ENCODE measurements around the gene SBF2.
"Not testable (repeated sequence)": the region's sequence is repeated elsewhere in the genome, so short reads cannot be mapped to it uniquely, and the experiment has no call there.

Gene SBF2

DNA sequence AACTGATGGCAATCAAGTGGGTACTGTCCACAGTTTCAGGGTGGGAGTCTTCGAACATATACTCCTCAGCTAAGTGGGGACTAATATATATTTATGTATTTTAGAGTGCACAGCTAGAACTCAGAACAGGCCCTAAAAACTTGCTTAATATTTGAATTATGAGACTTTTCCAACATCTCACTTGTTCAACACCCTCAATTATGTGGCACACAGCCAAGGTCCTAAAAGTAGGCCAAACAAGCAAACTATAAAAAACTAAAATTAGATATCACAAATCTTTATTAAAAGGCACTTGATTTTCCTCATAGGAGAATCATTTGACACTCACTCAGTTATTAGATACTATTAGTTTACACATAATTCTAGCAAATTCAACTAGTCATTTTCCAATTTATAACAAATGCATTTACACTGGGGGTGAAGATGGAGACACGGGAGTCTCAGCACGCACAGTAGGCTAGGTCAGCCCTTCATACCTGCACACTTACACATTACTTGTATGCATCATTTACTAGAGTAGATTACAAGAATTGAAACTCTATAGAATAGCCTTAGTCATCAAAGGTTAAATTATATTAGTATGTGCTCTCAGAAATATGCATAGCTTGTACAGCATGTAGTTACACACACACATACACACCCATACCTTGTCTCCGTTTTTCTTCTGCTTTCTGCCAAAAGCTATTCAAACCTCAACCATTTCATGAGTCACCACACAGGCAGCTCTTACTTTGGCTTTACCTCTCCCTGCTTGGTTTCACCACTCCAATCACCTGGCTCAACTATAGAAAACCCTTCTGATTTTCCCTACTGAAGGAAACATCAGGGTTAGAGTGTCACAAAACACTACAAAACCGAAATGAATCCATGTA, 171.5 kb downstream of the SBF2 start:
- DNase-seq (ENCODE audit: low read depth in 1 of 2, low spot score in 1 of 2): no peak

DNA sequence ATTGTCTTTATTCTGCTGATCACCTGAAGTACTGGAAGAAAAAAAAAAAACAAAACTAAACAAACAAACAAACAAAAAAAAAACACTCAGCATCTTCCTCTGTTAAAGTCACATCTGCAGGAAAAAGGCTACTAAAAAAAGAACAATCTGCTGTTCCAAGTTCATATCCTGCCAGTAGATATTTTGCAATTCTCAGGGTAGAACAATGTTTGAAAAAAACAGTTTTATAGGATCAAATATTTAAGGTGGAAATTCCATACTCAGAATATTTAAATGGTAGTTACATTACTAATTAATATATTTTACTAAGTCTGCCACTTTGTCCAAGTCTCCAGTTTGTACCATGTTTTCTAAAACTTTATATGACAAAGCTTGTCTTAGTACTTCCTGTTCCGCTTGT, 175.2 kb downstream of the SBF2 start:
- DNase-seq (ENCODE audit: low read depth in 1 of 2, low spot score in 1 of 2): no peak

DNA sequence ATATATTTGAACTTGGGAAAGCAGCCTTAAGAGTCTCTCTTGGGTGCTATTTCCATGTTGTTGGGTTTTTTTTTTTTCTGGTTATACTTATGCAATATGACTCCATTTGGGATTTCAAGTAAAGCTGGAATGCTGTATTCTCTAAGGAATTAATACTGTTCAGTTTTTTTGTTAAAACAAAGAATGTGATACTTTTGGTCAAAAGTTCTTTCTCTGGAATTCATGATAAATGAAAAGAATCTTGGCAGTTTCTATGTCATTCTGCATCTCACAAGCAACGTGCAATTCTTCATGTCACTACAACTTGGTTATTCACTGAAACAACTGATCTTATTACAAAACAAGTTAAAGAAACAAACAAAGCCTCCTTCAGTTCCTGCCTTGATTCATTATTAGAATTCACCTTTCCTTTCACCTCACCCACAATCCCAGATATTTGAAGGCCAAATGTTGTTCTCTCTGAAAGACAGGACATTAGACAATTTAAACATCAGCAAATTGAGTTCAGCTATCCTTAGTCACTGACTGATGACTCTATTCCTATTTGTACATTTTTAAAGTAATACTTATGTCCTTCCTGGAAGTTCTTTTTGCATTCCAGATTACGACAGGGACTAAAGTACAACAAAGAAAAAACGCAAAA, 176.2 kb downstream of the SBF2 start:
- DNase-seq (ENCODE audit: low read depth in 1 of 2, low spot score in 1 of 2): no peak

DNA sequence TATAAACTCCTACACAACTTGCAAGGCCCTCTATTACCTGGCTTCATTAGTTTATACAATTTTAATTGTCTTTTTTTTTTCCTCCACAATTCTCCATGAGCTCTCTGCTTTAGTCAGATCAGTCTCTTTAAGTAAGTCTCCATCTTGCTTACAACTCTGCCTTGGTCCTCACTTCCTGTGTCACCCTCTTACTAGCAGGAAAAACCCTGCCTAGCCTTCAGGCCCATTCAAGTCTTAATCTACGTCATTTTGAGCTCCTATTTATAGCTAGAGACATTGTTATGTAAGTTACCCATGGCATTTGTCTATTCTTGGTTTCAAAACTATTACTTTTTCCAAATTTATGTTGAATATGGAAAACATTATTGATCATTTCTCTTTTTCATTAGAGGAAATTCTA, 177.4 kb downstream of the SBF2 start:
- no peak for DNase-seq (ENCODE audit: low read depth in 1 of 2, low spot score in 1 of 2)

DNA sequence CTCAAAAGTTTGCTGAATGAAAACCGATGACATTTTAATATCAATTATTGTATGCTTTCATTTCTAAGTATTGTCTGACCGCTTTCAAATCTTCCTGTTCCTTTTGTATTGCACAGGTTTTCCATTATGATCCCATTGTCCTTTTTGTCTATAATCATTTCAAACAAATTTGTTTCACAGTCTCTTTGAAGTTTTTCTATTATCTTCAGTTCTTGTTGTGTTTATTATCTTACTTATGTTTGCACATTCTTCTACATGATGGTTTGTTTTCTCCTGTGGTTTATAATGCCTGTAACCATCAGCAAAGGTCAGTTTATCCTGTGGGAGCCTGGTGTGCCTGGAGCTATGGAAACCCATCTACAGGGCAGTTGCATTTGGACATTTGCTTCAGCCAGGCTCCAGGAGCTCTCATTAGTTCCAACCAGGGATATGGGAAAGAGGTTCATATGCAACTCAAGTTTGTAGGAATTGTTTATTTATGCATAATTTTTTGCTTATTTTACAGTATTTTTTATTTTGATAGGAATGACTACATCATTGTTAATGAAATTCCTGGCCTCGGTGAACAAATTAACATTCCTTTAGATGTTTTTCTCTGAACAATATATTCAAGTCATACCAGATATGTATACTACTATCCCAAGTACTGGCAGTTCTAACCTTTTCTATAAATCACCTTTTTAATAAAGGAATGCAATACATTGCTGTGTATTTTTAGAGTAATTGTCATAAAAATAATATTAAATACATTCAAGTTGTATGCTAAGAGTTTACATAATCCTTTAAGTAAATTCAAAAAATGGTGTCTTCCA, 179.2 kb downstream of the SBF2 start:
- DNase-seq (ENCODE audit: low read depth in 1 of 2, low spot score in 1 of 2): no peak

DNA sequence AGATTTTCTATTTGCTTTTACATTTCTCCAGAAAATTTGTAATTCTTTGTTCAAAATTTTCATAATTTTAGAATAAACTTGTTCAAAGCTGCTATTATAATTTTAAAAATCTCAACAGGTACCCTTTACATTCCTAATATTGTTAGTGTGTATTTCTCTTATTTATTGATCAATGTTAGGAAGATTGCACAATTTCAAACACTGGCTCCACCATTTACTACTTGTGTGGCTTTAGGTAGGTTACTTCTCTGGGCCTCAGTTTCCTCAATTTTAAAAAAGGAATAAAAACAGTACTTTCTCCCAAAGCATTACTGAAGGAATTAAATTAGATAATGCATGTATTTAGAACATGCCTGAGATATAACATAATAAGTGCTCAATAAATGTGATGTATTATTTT, 180.2 kb downstream of the SBF2 start:
- no peak for DNase-seq (ENCODE audit: low read depth in 1 of 2, low spot score in 1 of 2)

DNA sequence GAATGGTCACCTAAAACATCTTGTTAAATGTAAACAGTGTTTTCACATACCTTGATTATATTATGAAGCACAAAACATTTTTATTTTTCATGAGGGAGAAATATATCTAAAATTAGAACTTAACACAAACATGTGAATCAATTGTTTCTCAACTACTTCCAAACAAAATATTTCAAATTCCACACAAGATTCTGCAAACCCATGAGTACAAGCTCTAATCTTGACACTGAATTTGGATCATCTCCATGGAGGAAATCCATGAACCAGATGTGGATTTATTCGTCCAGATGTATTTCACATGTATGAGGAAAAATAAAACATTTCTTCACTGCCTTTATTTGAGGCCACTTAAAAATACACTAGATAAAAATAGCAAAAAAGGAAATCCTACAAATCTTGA, 184.2 kb downstream of the SBF2 start:
- no peak for DNase-seq (ENCODE audit: low read depth in 1 of 2, low spot score in 1 of 2)

DNA sequence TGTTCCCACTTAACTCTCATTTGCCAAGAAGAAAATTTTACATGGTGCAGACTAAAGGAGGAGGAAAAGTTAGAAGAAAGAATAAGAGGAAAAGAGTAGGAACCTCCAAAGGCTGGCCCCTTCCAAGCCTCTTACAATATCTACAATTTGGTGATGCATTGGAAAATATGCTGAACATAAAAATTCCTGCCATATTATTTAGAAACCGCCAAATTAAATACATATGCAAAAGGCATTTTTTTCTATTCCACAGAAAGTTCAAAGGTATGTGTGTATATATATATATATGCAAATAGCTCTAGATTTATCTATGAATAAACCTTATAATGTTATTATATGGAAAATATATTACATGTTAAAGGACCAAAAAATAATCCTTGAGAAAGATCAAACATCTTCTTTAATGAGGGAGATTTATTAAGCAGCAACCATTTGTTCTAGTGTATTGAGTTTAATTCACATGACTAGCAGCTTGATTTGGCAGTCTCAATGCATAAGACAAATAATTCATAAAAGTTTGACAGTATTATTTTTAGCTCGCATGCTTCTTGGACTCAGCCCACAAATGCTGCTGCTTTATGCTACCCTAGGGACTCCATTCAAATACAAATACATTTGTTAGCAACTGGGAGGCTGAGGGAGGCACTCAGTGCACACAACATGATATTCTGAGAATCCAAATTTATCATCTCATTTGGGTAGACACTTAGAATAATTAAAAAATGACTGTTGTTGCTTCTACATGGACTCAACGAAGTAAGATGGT, 184.9 kb downstream of the SBF2 start:
- no peak for DNase-seq (ENCODE audit: low read depth in 1 of 2, low spot score in 1 of 2)

DNA sequence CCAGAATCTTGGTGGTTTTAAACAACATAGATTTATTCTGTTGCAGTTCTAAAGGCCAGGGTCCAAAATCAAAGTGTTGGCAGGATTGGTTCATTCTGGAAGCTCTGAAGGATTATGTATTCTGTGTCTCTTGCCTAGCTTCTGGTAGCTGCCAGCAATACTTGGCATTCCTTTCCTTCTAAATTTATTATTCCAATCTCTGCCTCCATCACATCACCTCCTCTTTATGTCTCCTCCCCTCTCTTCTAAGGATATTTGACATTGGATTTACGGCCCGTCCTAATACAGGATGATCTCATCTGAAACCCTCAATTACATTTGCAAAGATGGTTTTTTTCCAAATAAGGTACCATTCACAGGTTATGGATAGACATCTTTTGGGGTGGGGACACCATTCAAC, 186.5 kb downstream of the SBF2 start:
- DNase-seq (ENCODE audit: low read depth in 1 of 2, low spot score in 1 of 2): no peak

DNA sequence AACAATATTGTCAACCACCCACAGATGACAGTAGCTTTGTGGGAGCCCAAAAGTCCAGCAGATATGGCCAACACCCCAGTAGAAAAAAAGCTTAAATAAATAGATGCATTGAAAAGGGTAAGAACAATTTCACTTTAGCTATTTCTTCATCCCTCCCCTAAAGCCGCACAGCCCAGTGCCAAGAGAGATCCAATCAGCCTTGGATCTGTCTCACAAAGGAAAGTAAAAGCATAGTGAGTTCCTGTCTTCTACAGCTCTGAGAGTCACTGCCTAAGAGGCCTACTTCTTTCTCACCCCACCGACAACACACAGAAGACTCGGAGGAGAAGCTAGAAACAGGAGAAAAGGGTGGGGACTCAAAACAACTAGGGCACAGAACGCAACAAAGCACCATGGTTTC, 196.4 kb downstream of the SBF2 start:
- no peak for DNase-seq (ENCODE audit: low read depth in 1 of 2, low spot score in 1 of 2)

DNA sequence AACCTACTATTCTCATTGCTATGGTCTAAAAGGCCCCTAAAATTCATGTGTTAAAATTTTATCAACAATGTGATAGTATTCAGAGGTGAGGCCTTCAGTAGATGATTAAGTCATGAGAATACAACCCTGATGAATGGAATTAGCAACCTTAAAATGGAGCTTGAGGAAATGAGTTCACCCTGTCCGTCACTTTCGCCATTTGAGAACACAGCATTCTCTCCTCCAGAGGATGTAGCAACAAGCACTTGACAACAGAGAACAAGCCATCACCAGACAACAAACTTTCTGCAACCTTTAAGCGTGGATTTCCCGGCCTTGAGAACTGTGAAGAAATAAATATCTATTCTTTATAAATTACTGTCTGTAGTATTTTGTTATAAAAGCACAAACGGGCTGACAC, 197.0 kb downstream of the SBF2 start:
- no peak for DNase-seq (ENCODE audit: low read depth in 1 of 2, low spot score in 1 of 2)

DNA sequence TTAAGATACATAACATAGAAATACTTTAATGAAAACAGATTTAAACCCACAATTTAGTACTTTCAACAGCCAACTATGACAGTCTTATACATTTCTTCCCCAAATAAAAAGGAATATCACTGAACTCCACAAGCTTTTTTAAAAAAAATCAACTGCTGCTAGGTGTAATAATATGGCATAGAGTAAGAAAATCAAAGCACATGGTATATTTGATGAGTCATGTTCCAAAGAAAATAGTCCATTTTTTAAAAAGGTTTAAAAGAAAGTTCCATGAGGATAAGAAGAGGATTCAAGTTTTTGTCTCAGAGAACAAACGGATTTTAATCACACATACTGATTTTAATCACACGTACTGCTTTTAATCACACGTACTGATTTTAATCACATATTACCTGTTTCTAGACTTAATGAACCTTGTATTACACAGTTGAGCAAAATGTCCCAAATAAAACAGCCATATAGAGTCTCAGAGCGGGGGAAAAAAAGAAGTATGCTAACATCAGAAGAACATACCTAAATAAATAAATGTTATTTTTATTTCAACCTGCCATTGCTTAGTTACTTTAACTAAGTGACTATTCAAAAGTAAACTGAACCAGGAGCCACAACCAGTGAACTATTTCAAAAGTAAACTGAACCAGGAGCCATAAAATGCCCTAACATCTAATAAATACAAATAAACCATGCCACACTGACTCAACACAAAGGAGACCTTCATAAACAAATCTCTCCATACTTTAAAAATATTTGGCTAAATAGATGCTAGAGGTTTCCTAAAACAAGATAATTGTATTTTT, 198.4 kb downstream of the SBF2 start:
- DNase-seq (ENCODE audit: low read depth in 1 of 2, low spot score in 1 of 2): no peak

DNA sequence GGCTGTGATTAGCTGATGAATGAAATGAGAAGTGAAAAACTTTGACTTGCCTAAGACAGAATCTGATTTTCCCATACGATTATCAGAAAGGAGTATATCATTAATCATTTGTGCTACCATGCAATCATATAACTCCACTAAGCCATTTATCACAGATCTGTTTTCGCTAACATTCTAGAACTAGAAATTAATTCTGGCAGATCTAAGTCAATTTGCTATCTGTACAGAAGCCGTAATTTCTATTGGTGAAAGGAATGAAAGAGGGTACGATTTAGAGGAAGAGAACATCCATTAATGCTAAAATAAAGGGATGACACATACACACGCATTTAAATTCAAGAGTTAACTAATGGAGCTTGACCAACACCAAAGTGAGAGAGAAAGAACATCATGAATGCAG, 201.6 kb downstream of the SBF2 start:
- no peak for DNase-seq (ENCODE audit: low read depth in 1 of 2, low spot score in 1 of 2)

DNA sequence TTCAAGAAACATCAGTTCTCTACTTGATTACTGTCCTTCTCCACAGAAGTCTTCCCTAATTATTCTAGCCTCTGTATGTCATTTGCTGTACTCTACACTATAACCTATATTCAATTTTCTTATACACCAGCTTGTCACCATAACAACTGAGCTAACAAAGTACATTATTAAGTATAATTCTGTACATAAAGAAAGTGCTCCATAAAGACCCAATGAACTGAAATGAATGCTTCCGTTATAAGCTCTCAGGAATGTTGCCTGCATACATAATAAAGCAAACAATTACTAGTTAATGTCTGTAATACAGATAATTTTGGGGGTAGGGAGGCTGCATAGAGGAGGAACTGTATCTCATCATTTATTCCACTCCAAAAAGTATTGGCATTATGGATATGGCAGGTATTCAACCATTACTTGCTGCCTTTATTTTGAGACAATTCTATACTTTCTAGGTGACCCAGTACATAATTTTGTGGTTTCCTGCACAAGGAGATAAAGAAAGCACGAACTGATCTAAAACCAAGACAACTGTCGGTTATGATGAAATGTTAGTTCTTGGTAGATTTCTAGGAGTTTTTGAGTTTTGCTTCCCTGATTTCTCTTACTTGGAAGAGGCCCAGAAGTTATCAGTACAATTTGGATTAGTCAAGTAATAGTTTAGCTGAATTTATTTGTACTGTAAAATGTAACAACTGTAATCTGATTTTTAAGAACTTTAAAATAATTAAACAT, 202.5 kb downstream of the SBF2 start:
- DNase-seq (ENCODE audit: low read depth in 1 of 2, low spot score in 1 of 2): no peak

DNA sequence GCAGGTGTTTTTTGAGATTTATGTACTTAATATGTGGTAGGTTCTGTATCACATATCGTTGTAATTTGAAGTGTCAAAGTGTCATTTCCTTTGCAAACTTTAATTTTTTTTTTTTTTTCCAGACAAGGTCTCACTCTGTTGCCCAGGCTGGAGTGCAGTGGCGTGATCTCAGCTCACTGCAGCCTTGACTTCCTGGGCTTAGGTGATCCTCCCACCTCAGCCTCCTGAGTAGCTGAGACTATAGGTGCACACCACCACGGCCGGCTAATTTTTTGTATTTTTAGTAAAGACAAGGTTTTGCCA, 206.1 kb downstream of the SBF2 start:
- not testable (repeated sequence) for DNase-seq (ENCODE audit: low read depth in 1 of 2, low spot score in 1 of 2)

DNA sequence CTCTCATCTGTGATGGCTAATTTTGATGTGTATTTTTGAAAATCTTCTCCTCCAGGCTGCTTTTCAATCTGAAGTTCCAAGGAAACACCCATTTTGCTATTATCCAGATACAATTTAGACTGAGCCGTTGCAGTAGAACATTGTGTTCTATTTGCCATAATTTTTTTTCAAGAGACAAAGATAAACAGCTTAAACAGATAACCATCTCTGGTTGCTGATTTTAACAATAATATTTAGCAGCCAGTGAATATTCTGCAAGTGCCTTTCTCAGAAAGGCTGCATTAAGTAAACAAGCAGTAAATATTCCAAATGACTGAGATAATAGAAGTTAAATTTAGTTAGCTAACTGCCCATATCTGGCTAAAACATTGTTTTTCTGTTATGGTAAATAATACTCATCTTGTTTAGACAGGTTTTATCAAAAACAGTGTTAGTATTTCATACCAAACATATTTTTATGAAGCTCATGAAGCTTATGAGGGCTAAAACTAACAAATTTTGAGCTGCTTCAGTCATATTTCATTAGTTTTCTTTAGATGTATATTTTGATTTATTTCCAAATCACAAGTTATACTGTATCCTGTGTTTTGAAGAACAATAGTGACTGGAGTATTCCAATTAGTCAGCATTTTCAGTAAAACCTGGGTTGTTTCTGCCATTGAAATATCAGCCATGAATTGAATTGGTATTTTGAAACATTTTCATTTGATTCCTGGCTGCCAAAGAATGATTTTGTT, 206.7 kb downstream of the SBF2 start:
- DNase-seq (ENCODE audit: low read depth in 1 of 2, low spot score in 1 of 2): no peak

DNA sequence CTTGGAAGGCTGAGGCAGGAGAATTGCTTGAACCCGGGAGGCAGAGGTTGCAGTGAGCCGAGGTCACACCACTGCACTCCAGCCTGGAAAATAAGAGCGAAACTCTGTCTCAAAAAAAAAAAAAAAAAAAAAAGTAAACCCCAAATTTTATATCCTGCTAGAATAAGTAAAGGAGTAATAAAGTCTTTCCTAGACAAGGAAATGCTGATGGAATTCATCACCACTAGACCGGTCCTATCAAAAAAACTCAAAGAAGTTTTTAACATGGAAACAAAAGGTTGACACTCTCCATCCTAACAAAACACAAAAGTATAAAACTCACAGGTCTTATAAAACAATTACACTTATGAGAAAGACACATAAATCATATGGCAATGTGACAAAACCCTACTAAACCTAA, 213.9 kb downstream of the SBF2 start:
- no peak for DNase-seq (ENCODE audit: low read depth in 1 of 2, low spot score in 1 of 2)

DNA sequence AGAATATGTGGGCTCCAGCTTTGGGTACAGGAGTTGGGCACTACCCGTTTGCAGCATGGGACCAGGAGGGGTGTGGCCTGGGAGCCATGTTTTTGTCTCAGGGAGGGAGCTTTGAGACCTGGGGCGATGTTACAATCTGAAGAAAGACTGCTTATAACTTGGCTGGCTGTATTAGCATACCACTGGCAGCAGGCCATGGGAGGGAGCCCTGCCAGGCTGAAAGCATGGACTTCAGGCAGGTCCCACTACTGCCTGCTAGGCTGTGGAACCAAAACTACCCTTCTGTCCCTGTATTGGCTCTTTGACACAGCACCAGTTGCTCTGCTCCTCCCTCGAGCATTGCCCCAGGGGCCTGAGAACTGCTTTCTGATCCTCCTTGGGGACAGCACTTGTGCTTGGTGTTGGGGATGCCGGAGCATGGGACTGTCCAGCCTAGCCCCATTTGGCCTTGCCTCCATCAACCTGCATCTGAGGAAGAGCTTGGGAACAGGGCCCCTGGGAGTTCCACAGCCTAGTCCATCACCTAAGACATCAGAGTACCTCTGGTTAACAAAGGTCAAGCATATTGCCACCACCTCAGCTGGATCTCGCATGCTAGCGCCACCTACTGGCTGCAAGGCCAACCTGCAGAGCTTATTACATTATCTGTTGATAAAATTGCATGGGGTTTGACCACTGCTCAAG, 217.4 kb downstream of the SBF2 start:
- no peak for DNase-seq (ENCODE audit: low read depth in 1 of 2, low spot score in 1 of 2)

DNA sequence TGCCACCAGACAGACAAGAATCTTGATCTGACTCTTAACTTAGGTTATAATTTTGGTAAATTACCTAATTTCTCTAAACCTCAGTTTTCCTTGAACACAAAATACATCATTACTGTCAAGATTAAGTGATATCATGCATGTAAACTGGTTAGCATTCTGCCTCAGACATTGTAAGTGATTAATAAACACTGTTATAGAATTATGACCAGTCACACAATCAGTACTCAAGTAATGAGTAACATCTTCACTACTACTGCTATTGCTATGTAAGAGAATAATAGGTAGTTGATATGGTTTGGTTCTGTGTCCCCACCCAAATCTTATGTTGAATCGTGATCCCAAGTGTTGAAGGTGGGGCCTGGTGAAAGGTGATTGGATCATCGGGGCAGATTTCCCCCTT, 218.9 kb downstream of the SBF2 start:
- no peak for DNase-seq (ENCODE audit: low read depth in 1 of 2, low spot score in 1 of 2)

Measured in activated CD4-positive, alpha-beta T cell treated with anti-CD3 and anti-CD28 coated beads, Interleukin-2, amount 50 U/mL, for 24 hours (primary cell).